ENCODE results near the gene RBM48.

DNA sequence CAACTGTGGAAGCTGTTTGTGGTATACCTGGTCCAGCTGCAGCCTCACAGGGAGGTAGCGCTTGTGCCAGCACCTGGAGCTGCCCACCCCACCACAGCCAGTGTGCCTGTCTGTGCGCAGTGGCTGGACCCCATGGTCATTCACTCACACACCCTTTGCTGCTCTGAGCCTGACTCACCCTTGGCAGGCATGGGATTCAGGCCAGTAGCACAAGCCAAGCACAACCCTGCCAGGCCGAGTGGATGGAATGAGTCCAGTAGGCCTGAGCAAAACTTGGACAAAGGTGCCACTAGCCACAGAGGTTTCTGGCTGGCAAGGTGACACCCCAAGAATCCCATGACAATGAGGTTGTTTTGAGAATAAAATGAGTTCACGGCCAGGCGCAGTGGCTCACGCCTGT, 19.0 kb downstream of the RBM48 start:
- no peak for TF ChIP-seq POLR2AphosphoS5 (IDR thresholded peaks at IDR 0.05; ENCODE audit: low read depth, low read length)
- TF ChIP-seq TAF1 (IDR thresholded peaks at IDR 0.05; ENCODE audit: borderline replicate concordance, insufficient read depth, low read length): no peak
- TF ChIP-seq SIN3A (IDR thresholded peaks at IDR 0.05; ENCODE audit: borderline replicate concordance, insufficient read depth, low read length): no peak

Measured in PFSK-1 (cell line).